HCT116 (cell line): Measurements from ENCODE around the gene SLC26A9.

Experiments used
- CTCF ChIP-seq, 3 experiments: fragments of 200-600 bp in 1 of 3; sonication (generic) in 1 of 3; IDR thresholded peaks in 2 of 3; conservative IDR thresholded peaks in 1 of 3; 2 replicates each; pipeline ENCODE4 v1.5.1; 2012 to 2017; ENCODE audit warnings: low read depth in 2 of 3, low read length in 2 of 3, antibody characterized with exemption in 1 of 3, borderline replicate concordance in 1 of 3, control low read depth in 1 of 3, mild to moderate bottlenecking in 1 of 3, mixed read lengths in 1 of 3, mixed run types in 1 of 3, moderate library complexity in 1 of 3; ENCODE audit not compliant: insufficient read depth in 1 of 3
- SP1 ChIP-seq: IDR thresholded peaks from 2 replicates; pipeline ENCODE4 v1.6.1; 2012; ENCODE audit warnings: low read depth
- ZBTB33 ChIP-seq: IDR thresholded peaks from 2 replicates; pipeline ENCODE4 v1.6.1; 2011; ENCODE audit warnings: mild to moderate bottlenecking, low read length, moderate library complexity; ENCODE audit not compliant: insufficient replicate concordance; ENCODE audit errors: extremely low read depth

DNA sequence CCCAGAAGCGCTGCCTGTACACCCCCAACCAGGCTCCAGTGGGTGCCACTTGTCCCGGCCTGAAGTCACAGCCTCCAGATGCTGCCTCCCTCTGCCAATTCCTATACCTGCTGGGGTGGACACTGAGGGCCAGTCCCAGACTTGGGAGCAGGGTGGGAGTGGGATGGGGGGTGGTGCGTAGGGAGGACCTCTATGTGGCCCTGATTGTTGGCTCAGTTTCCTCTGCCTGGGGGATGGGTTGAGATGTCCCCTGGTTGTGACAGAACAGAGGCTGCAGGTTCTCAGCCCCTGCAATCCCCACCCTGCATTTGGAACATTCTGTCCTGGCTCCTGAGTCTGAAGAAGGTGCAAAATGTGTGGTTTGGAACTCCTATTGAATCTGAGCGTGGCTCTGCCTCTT, 32.8 kb upstream of the SLC26A9 start:
- no peak for TF ChIP-seq CTCF (IDR thresholded peaks at IDR 0.05 in 2 of 3, conservative IDR thresholded peaks at IDR 0.05 in 1 of 3; ENCODE audit: borderline replicate concordance in 1 of 3, insufficient read depth in 1 of 3, low read depth in 2 of 3, low read length in 2 of 3)
- no peak for TF ChIP-seq SP1
- no peak for TF ChIP-seq ZBTB33
